IMR-90 (cell line): ENCODE data around the gene GLT8D2. TPM values are rescaled to one million over a fixed set of nuclear protein-coding genes. Genes with fewer than 3 reads are reported as not detected.

ENCODE experiments used
- ATAC-seq: fragments of 200-7000 bp; cut with Tn5 transposase; 2 replicates; pipeline ENCODE4 v1.9.1; 2020; ENCODE audit warnings: low read depth, mild to moderate bottlenecking, moderate library complexity
- BruUV-seq: library from RNA; stranded (reverse); fragments of 400-500 nt; replicated peaks from 2 replicates; lab custom pipeline; 2021; lab: Mats Ljungman, UMichigan
- CTCF ChIA-PET: fragments of 300-600 bp; formaldehyde crosslinking; extraction: SDS; loops from one replicate; lab custom pipeline; 2021; ENCODE audit warnings: antibody characterized with exemption; lab: Yijun Ruan, JAX
- POLR2A ChIA-PET: fragments of 300-600 bp; sonication (Branson Sonifier 250); formaldehyde crosslinking; loops from one replicate; lab custom pipeline; 2022; ENCODE audit warnings: antibody characterized with exemption; ENCODE audit not compliant: unreplicated experiment; lab: Charles Lee
- DNase-seq: peaks from one replicate; pipeline ENCODE4 v3.0.0; 2013
- H2AFZ ChIP-seq: replicated peaks from 2 replicates; pipeline ENCODE3; 2013; ENCODE audit warnings: low read length, mild to moderate bottlenecking; ENCODE audit not compliant: poor library complexity
- H2AK5ac ChIP-seq: 2 replicates; pipeline ENCODE4 v1.6.1; 2013; ENCODE audit warnings: low read depth, low read length, inconsistent platforms
- H2AK9ac ChIP-seq: replicated peaks from 2 replicates; pipeline ENCODE3; 2013; ENCODE audit warnings: mild to moderate bottlenecking, low read depth, low read length, moderate library complexity; ENCODE audit not compliant: poor library complexity
- H2BK120ac ChIP-seq: 2 replicates; pipeline ENCODE4 v1.6.1; 2013; ENCODE audit warnings: low read depth, low read length, inconsistent platforms
- H2BK15ac ChIP-seq: 3 replicates; pipeline ENCODE4 v1.6.1; 2013; ENCODE audit warnings: low read depth, low read length, inconsistent platforms
- H2BK20ac ChIP-seq: 2 replicates; pipeline ENCODE4 v1.6.1; 2013; ENCODE audit warnings: low read depth, mild to moderate bottlenecking, inconsistent platforms, low read length, moderate library complexity
- H2BK5ac ChIP-seq: 2 replicates; pipeline ENCODE4 v1.6.1; 2013; ENCODE audit warnings: mild to moderate bottlenecking, low read depth, low read length, inconsistent platforms; ENCODE audit not compliant: poor library complexity, severe bottlenecking
- H3K14ac ChIP-seq: replicated peaks from 2 replicates; pipeline ENCODE4 v1.6.1; 2013; ENCODE audit warnings: low read depth, low read length, inconsistent platforms
- H3K18ac ChIP-seq: 2 replicates; pipeline ENCODE4 v1.6.1; 2013; ENCODE audit warnings: low read depth, low read length, control low read depth
- H3K23ac ChIP-seq: 2 replicates; pipeline ENCODE4 v1.6.1; 2013; ENCODE audit warnings: low read depth, low read length, inconsistent platforms
- H3K27ac ChIP-seq: 2 replicates; pipeline ENCODE4 v1.5.1; 2013; ENCODE audit warnings: mild to moderate bottlenecking, control low read depth, low read length; ENCODE audit not compliant: insufficient read depth
- H3K27me3 ChIP-seq: 2 replicates; pipeline ENCODE4 v1.6.1; 2013; ENCODE audit warnings: low read length; ENCODE audit not compliant: control insufficient read depth, insufficient read depth
- H3K36me3 ChIP-seq: 2 replicates; pipeline ENCODE4 v1.6.1; 2013; ENCODE audit warnings: low read length, mixed read lengths; ENCODE audit not compliant: control insufficient read depth, insufficient read depth
- H3K4ac ChIP-seq: 2 replicates; pipeline ENCODE4 v1.6.1; 2013; ENCODE audit warnings: low read depth, low read length, inconsistent platforms
- H3K4me1 ChIP-seq: 2 replicates; pipeline ENCODE4 v1.6.1; 2013; ENCODE audit warnings: low read length, mixed read lengths; ENCODE audit not compliant: control insufficient read depth, insufficient read depth
- H3K4me2 ChIP-seq: 2 replicates; pipeline ENCODE4 v1.6.1; 2013; ENCODE audit warnings: low read depth, mild to moderate bottlenecking, control low read depth, low read length, moderate library complexity
- H3K4me3 ChIP-seq: 2 replicates; pipeline ENCODE4 v1.5.1; 2013; ENCODE audit warnings: low read depth, mild to moderate bottlenecking, control low read depth, low read length, moderate library complexity; ENCODE audit not compliant: insufficient read depth
- H3K56ac ChIP-seq: 2 replicates; pipeline ENCODE4 v1.6.1; 2013; ENCODE audit warnings: low read length, inconsistent platforms; ENCODE audit not compliant: insufficient read depth; ENCODE audit errors: extremely low read depth
- H3K79me1 ChIP-seq, 2 experiments: 2 replicates each; pipeline ENCODE4 v1.6.1; 2013; ENCODE audit warnings: low read length in 2 of 2, inconsistent platforms in 1 of 2, low read depth in 1 of 2
- H3K9ac ChIP-seq: 2 replicates; pipeline ENCODE4 v1.6.1; 2013; ENCODE audit warnings: low read depth, low read length, control low read depth
- H3K9me1 ChIP-seq: 2 replicates; pipeline ENCODE4 v1.6.1; 2013; ENCODE audit warnings: low read length, inconsistent platforms; ENCODE audit not compliant: insufficient read depth
- H3K9me3 ChIP-seq: 2 replicates; pipeline ENCODE4 v1.6.1; 2013; ENCODE audit warnings: low read length; ENCODE audit not compliant: control insufficient read depth, insufficient read depth
- H4K20me1 ChIP-seq: 2 replicates; pipeline ENCODE4 v1.6.1; 2013; ENCODE audit warnings: low read length, inconsistent platforms; ENCODE audit not compliant: insufficient read depth
- H4K5ac ChIP-seq: 2 replicates; pipeline ENCODE4 v1.6.1; 2013; ENCODE audit warnings: mild to moderate bottlenecking, low read depth, low read length, control low read depth
- H4K8ac ChIP-seq, 2 experiments: 2 replicates each; pipeline ENCODE4 v1.6.1; 2013; ENCODE audit warnings: low read depth in 2 of 2, low read length in 2 of 2, control low read depth in 1 of 2, inconsistent platforms in 1 of 2
- H4K91ac ChIP-seq: 2 replicates; pipeline ENCODE4 v1.6.1; 2013; ENCODE audit warnings: low read depth, low read length, inconsistent platforms; ENCODE audit not compliant: insufficient read depth
- CEBPB ChIP-seq: IDR thresholded peaks from 2 replicates; pipeline ENCODE4 v1.6.1; 2012; ENCODE audit warnings: low read depth, low read length, improper control_type of control experiment
- ELK1 ChIP-seq: fragments of 150-350 bp; IDR thresholded peaks from 2 replicates; pipeline ENCODE4 v1.6.1; 2016; ENCODE audit warnings: low read depth, mild to moderate bottlenecking, low read length, moderate library complexity, borderline replicate concordance
- MXI1 ChIP-seq: IDR thresholded peaks from 2 replicates; pipeline ENCODE4 v1.6.1; 2012; ENCODE audit warnings: low read depth, mild to moderate bottlenecking, low read length, moderate library complexity, borderline replicate concordance
- WGBS, 2 experiments: methylation state at CpG; one replicate each; pipeline versions ENCODE4 v1.1.5 to v1.1.7; 2013; ENCODE audit warnings: missing lambda C conversion rate in 2 of 2; ENCODE audit not compliant: insufficient read length in 1 of 2; ENCODE audit errors: extremely low coverage in 2 of 2; 5-methylcytosine and 5-hydroxymethylcytosine counted together
- dilution Hi-C: fragments of 300-500 bp; cut with HindIII; formaldehyde crosslinking; loops from one replicate; pipeline ENCODE4 v1.14.3; 2018; ENCODE audit warnings: low sequenced_read_pairs; ENCODE audit not compliant: unreplicated experiment
- in situ Hi-C: fragments of 300-500 bp; cut with MboI; formaldehyde crosslinking; loops from 3 replicates; pipeline ENCODE4 v1.14.3; 2019; ENCODE audit warnings: low sequenced_read_pairs, inconsistent platforms, mixed read lengths
- intact Hi-C: fragments of 100-400 bp; cut with micrococcal nuclease; formaldehyde crosslinking; loops from 2 replicates; pipeline ENCODE4 v1.10.0; 2022
- polyA plus RNA-seq, 3 experiments: library from polyadenylated mRNA; depleted of rRNA; stranded (reverse); fragments of >200 nt; gene quantifications; 2 replicates each; pipeline ENCODE4 v1.2.3, GENCODE V29; 2012; ENCODE audit warnings: low replicate concordance in 1 of 3
- total RNA-seq: library from RNA; depleted of rRNA; stranded (reverse); fragments of >200 nt; gene quantifications from 2 replicates; pipeline ENCODE4 v1.2.3, GENCODE V29; 2012

Gene GLT8D2
- total and polyA plus RNA-seq, 2 of the 4 experiments (the other 2 are of a cell fraction) = 33.5 to 47.9 TPM

GRCh38 chr12:104002686-104003085, 47.3 kb downstream of the GLT8D2 start:
- Histone ChIP-seq H3K79me1 (no peaks in the 10 kb centered on the region; a peak in 1 of 4 replicates), H2BK15ac (no peak overlapping the region), H3K4me1 (peaks cover 10% of the 10 kb centered on the region), H2BK20ac (no peak overlapping the region), H3K27me3 (no peaks in the 10 kb centered on the region), H3K9ac (no peak overlapping the region), H2AK5ac (no peak overlapping the region), H3K23ac (no peak overlapping the region), H2AK9ac (no peak overlapping the region), H3K36me3 (no peaks in the 10 kb centered on the region), H2BK5ac (no peak overlapping the region), H3K9me3 (no peaks in the 10 kb centered on the region), H3K18ac (no peak overlapping the region), H2BK120ac (no peak overlapping the region), H3K4me2 (no peak overlapping the region), H3K4ac (no peak overlapping the region), H2AFZ (no peak overlapping the region), H4K8ac (no peak overlapping the region), H3K27ac (no peak overlapping the region), H4K20me1 (no peaks in the 10 kb centered on the region), H3K56ac (no peak overlapping the region), H3K4me3 (no peak overlapping the region), H4K5ac (no peak overlapping the region), H3K9me1 (peaks cover 3% of the 10 kb centered on the region; the same call in 1 of the 2 replicates), H4K91ac (no peak overlapping the region), H3K14ac (no peak overlapping the region)
- no peak for ATAC-seq
- ChIA-PET CTCF (interaction anchor here (0.9 kb wide), 1 partner anchor 73 kb away, joined by 3 read pairs; the partner anchor contains the start of gene HSP90B1), POLR2A (interaction anchor here (0.5 kb wide), 1 partner anchor 73 kb away, joined by 3 read pairs; no protein-coding TSS in a partner anchor)
- BruUV-seq = no TSS peak
- dilution Hi-C loops = no loop called here
- in situ Hi-C loops = no loop called here
- no peak for DNase-seq
- no CpG with 5 or more reads among the region's 3 CpGs for WGBS, 2 experiments
- intact Hi-C loops = no loop called here
- TF ChIP-seq CEBPB (peak; percentile 36; the same call in 1 of the 2 replicates), ELK1 (no peak), MXI1 (no peak)
